ENCODE data around the gene MRTFB.
"Not testable (repeated sequence)": the region's sequence is repeated elsewhere in the genome, so short reads cannot be mapped to it uniquely, and the experiment has no call there.

Gene MRTFB

GRCh38 chr16:14070877-14071575 lies at the start of gene MRTFB:
Gene MRTFB (plus strand): TSS chr16:14071319. CDS start chr16:14140607, 69,288 bp downstream.
- peak; percentile 89 for DNase-seq (ENCODE audit: low spot score)

- DNase-seq (ENCODE audit: low spot score), result not testable (repeated sequence)
These were observed 47.6 kb upstream of the MRTFB start for GRCh38 chr16:14023526-14023925.

- no peak for DNase-seq (ENCODE audit: low spot score)
These were observed 46.8 kb upstream of the MRTFB start for GRCh38 chr16:14024283-14024682.

GRCh38 chr16:14026572-14027285 lies 44.4 kb upstream of the MRTFB start:
- DNase-seq (ENCODE audit: low spot score), result no peak

- no peak for DNase-seq (ENCODE audit: low spot score)
These were observed 42.9 kb upstream of the MRTFB start for GRCh38 chr16:14028202-14028601.

- DNase-seq (ENCODE audit: low spot score), result no peak
These were observed 41.5 kb upstream of the MRTFB start for GRCh38 chr16:14029658-14030057.

- DNase-seq (ENCODE audit: low spot score), result no peak
These were observed 36.0 kb upstream of the MRTFB start for GRCh38 chr16:14035092-14035491.

GRCh38 chr16:14036889-14037288 lies 34.2 kb upstream of the MRTFB start:
- DNase-seq (ENCODE audit: low spot score), result no peak

GRCh38 chr16:14037960-14038359 lies 33.2 kb upstream of the MRTFB start:
- no peak for DNase-seq (ENCODE audit: low spot score)

- no peak for DNase-seq (ENCODE audit: low spot score)
These were observed 30.0 kb upstream of the MRTFB start for GRCh38 chr16:14041164-14041563.

GRCh38 chr16:14042706-14043105 lies 28.4 kb upstream of the MRTFB start:
- no peak for DNase-seq (ENCODE audit: low spot score)

GRCh38 chr16:14043278-14043677 lies 27.8 kb upstream of the MRTFB start:
- DNase-seq (ENCODE audit: low spot score), result no peak

- no peak for DNase-seq (ENCODE audit: low spot score)
These were observed 27.3 kb upstream of the MRTFB start for GRCh38 chr16:14043793-14044192.

GRCh38 chr16:14047121-14047859 lies 23.8 kb upstream of the MRTFB start:
- DNase-seq (ENCODE audit: low spot score), result not testable (repeated sequence)

- no peak for DNase-seq (ENCODE audit: low spot score)
These were observed 20.7 kb upstream of the MRTFB start for GRCh38 chr16:14050291-14051027.

GRCh38 chr16:14051103-14051729 lies 19.9 kb upstream of the MRTFB start:
- no peak for DNase-seq (ENCODE audit: low spot score)

- DNase-seq (ENCODE audit: low spot score), result no peak
These were observed 14.1 kb upstream of the MRTFB start for GRCh38 chr16:14056970-14057369.

- DNase-seq (ENCODE audit: low spot score), result peak; percentile 58
These were observed 13.2 kb upstream of the MRTFB start for GRCh38 chr16:14057878-14058382.

GRCh38 chr16:14061732-14062259 lies 9.3 kb upstream of the MRTFB start:
- no peak for DNase-seq (ENCODE audit: low spot score)

GRCh38 chr16:14062261-14062660 lies 8.9 kb upstream of the MRTFB start:
- DNase-seq (ENCODE audit: low spot score), result no peak
